H9 (cell line): ENCODE results near the gene IL15RA. TPM values are rescaled to one million over a fixed set of nuclear protein-coding genes. Genes with fewer than 3 reads are reported as not detected.

Experiments used
- DNase-seq: peaks from one replicate; pipeline ENCODE4 v3.0.0-alpha.2; 2017
- H2AFZ ChIP-seq: one replicate; pipeline ENCODE4 v1.6.1; 2013; ENCODE audit warnings: mild to moderate bottlenecking, low read length, control low read depth, moderate library complexity
- H2AK5ac ChIP-seq: 2 replicates; pipeline ENCODE4 v1.6.1; 2013; ENCODE audit warnings: low read length, control low read depth, mixed read lengths; ENCODE audit not compliant: insufficient read length
- H2BK120ac ChIP-seq: one replicate; pipeline ENCODE4 v1.6.1; 2013; ENCODE audit warnings: low read depth, mild to moderate bottlenecking, low read length, control low read depth, inconsistent platforms; ENCODE audit not compliant: poor library complexity, severe bottlenecking
- H2BK12ac ChIP-seq: 2 replicates; pipeline ENCODE4 v1.6.1; 2013; ENCODE audit warnings: low read length, control low read depth, mixed read lengths, low read depth; ENCODE audit not compliant: insufficient read length
- H2BK15ac ChIP-seq: 2 replicates; pipeline ENCODE4 v1.6.1; 2013; ENCODE audit warnings: low read depth, low read length, control low read depth
- H2BK20ac ChIP-seq: one replicate; pipeline ENCODE4 v1.6.1; 2013; ENCODE audit warnings: low read depth, mild to moderate bottlenecking, low read length, control low read depth, inconsistent platforms; ENCODE audit not compliant: poor library complexity, severe bottlenecking
- H2BK5ac ChIP-seq: 2 replicates; pipeline ENCODE4 v1.6.1; 2013; ENCODE audit warnings: low read length, control low read depth, mixed read lengths; ENCODE audit not compliant: insufficient read length
- H3K14ac ChIP-seq: 2 replicates; pipeline ENCODE4 v1.6.1; 2013; ENCODE audit warnings: low read length, control low read depth; ENCODE audit not compliant: insufficient read depth
- H3K18ac ChIP-seq: 2 replicates; pipeline ENCODE4 v1.6.1; 2013; ENCODE audit warnings: low read depth, mild to moderate bottlenecking, mixed read lengths, low read length, control low read depth; ENCODE audit not compliant: insufficient read length
- H3K23ac ChIP-seq: 2 replicates; pipeline ENCODE4 v1.6.1; 2013; ENCODE audit warnings: low read length, control low read depth, mixed read lengths, low read depth; ENCODE audit not compliant: insufficient read length
- H3K23me2 ChIP-seq: 2 replicates; pipeline ENCODE4 v1.6.1; 2013; ENCODE audit warnings: low read depth, mild to moderate bottlenecking, mixed read lengths, low read length, control low read depth; ENCODE audit not compliant: insufficient read length, poor library complexity, severe bottlenecking
- H3K27ac ChIP-seq: 2 replicates; pipeline ENCODE4 v1.5.1; 2013; ENCODE audit warnings: low read length, control low read depth, mixed read lengths, low read depth; ENCODE audit not compliant: insufficient read length
- H3K27me3 ChIP-seq: 2 replicates; pipeline ENCODE4 v1.6.1; 2013; ENCODE audit warnings: low read length, control low read depth, inconsistent platforms; ENCODE audit not compliant: insufficient read depth
- H3K4ac ChIP-seq: 2 replicates; pipeline ENCODE4 v1.6.1; 2013; ENCODE audit warnings: low read depth, mild to moderate bottlenecking, control low read depth, inconsistent platforms, low read length, moderate library complexity
- H3K4me1 ChIP-seq: 2 replicates; pipeline ENCODE4 v1.6.1; 2013; ENCODE audit warnings: low read length, control low read depth, inconsistent platforms; ENCODE audit not compliant: insufficient read depth
- H3K4me2 ChIP-seq: 2 replicates; pipeline ENCODE4 v1.6.1; 2013; ENCODE audit warnings: low read length, control low read depth, mixed read lengths; ENCODE audit not compliant: insufficient read length, insufficient read depth
- H3K56ac ChIP-seq: 2 replicates; pipeline ENCODE4 v1.6.1; 2013; ENCODE audit warnings: low read depth, mild to moderate bottlenecking, mixed read lengths, low read length, control low read depth; ENCODE audit not compliant: insufficient read length
- H3K79me1 ChIP-seq: 2 replicates; pipeline ENCODE4 v1.6.1; 2013; ENCODE audit warnings: low read depth, mild to moderate bottlenecking, moderate library complexity, low read length, control low read depth, inconsistent platforms; ENCODE audit not compliant: insufficient read depth, poor library complexity, severe bottlenecking
- H3K79me2 ChIP-seq: 2 replicates; pipeline ENCODE4 v1.6.1; 2013; ENCODE audit warnings: low read length, control low read depth, inconsistent platforms; ENCODE audit not compliant: insufficient read depth
- H3K9ac ChIP-seq: 2 replicates; pipeline ENCODE4 v1.6.1; 2013; ENCODE audit warnings: low read length, control low read depth, mixed read lengths; ENCODE audit not compliant: insufficient read length; ENCODE audit errors: extremely low read depth
- H3K9me3 ChIP-seq: one replicate; pipeline ENCODE4 v1.6.1; 2013; ENCODE audit warnings: low read depth, low read length, inconsistent platforms; ENCODE audit not compliant: control insufficient read depth
- H3T11ph ChIP-seq: one replicate; pipeline ENCODE4 v1.6.1; 2013; ENCODE audit warnings: mild to moderate bottlenecking, low read length, control low read depth, inconsistent platforms
- H4K20me1 ChIP-seq: one replicate; pipeline ENCODE4 v1.6.1; 2013; ENCODE audit not compliant: control insufficient read depth, insufficient read length, insufficient read depth
- H4K5ac ChIP-seq: 2 replicates; pipeline ENCODE4 v1.6.1; 2013; ENCODE audit warnings: low read depth, mild to moderate bottlenecking, mixed read lengths, low read length, control low read depth; ENCODE audit not compliant: insufficient read length
- H4K8ac ChIP-seq: replicated peaks from 2 replicates; pipeline ENCODE4 v1.6.1; 2013; ENCODE audit warnings: low read length, control low read depth, mixed read lengths, low read depth; ENCODE audit not compliant: insufficient read length
- H4K91ac ChIP-seq: 2 replicates; pipeline ENCODE4 v1.6.1; 2013; ENCODE audit warnings: low read depth, mild to moderate bottlenecking, moderate library complexity, mixed read lengths, low read length, control low read depth; ENCODE audit not compliant: insufficient read length
- H3K27ac Mint-ChIP-seq, 3 experiments: 2 replicates in 2 of 3; 3 replicates in 1 of 3; pipeline ENCODE4 v1.8.0; 2020 to 2021; ENCODE audit warnings: mixed read lengths in 3 of 3, mild to moderate bottlenecking in 1 of 3, moderate library complexity in 1 of 3
- H3K27me3 Mint-ChIP-seq: 2 replicates; pipeline ENCODE4 v1.8.0; 2021; ENCODE audit warnings: low read depth, mild to moderate bottlenecking, moderate library complexity, mixed read lengths
- H3K36me3 Mint-ChIP-seq, 3 experiments: 2 replicates in 2 of 3; 3 replicates in 1 of 3; pipeline ENCODE4 v1.8.0; 2020 to 2021; ENCODE audit warnings: low read depth in 3 of 3, mixed read lengths in 3 of 3; ENCODE audit not compliant: insufficient read depth in 1 of 3
- H3K4me1 Mint-ChIP-seq, 2 experiments: 2 replicates each; pipeline ENCODE4 v1.8.0; 2020; ENCODE audit warnings: mixed read lengths in 2 of 2
- H3K4me3 Mint-ChIP-seq, 2 experiments: 2 replicates in 1 of 2; 3 replicates in 1 of 2; pipeline ENCODE4 v1.8.0; 2020 to 2021; ENCODE audit warnings: mild to moderate bottlenecking in 2 of 2, mixed read lengths in 2 of 2, moderate library complexity in 1 of 2
- H3K9me3 Mint-ChIP-seq, 2 experiments: 2 replicates in 1 of 2; 3 replicates in 1 of 2; pipeline ENCODE4 v1.8.0; 2020; ENCODE audit warnings: mild to moderate bottlenecking in 2 of 2, mixed read lengths in 2 of 2, moderate library complexity in 1 of 2
- WGBS: extraction: QIAGEN DNeasy Blood & Tissue Kit; methylation state at CpG from one replicate; pipeline ENCODE4 v1.1.7; 2013; ENCODE audit warnings: missing lambda C conversion rate, low lambda C conversion rate, mixed read lengths; ENCODE audit not compliant: insufficient read length; ENCODE audit errors: extremely low coverage; 5-methylcytosine and 5-hydroxymethylcytosine counted together
- total RNA-seq: library from RNA; stranded (reverse); gene quantifications from 2 replicates; pipeline ENCODE4 v1.2.1, GENCODE V29; 2021
- TF ChIP-seq, protein P1 (sequence below): fragments of 200-600 bp; sonication (generic); conservative IDR thresholded peaks from 3 replicates; pipeline ENCODE4 v1.8.0; 2021; ENCODE audit warnings: antibody characterized with exemption, mild to moderate bottlenecking

IL15RA gene
- total RNA-seq, 1 experiment from 2014 or later, result 0.31 TPM

DNA sequence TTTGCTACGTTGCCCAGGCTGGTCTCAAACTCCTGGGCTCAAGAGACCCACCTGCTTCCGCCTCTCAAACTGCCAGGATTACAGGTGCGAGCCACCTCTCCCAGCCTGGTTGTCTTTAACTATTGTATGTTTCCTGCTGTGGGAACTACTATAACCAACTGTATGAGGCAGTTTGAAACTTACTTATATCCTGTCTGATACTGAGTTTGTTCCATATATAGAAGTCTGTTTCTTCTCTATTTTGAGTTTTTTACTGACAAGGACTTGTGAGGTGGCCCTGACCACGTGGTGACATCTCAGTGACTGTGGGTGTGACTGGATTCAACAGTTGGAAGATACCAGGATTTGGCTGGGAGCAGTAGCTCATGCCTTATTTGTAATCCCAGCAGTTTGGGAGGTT is 73.1 kb downstream of the IL15RA start:
- H2BK12ac ChIP-seq, result no peak overlapping the region
- no peak overlapping the region for H3K9ac ChIP-seq
- no peaks in the 10 kb centered on the region for H3K4me1 ChIP-seq
- no peaks in the 10 kb centered on the region for H3K79me1 ChIP-seq
- H2BK20ac ChIP-seq, result no peak overlapping the region
- no peak overlapping the region for H3K4me3 Mint-ChIP-seq
- H3T11ph ChIP-seq, result no peak overlapping the region
- H3K36me3 Mint-ChIP-seq, result peaks cover 17 to 46% (median 38%) of the 10 kb centered on the region in 3 experiments; a peak in 6 of 7 replicates
- H2AK5ac ChIP-seq, result no peak overlapping the region
- H3K4ac ChIP-seq, result no peak overlapping the region
- no peaks in the 10 kb centered on the region for H3K27me3 ChIP-seq
- no peak for DNase-seq
- no peaks in the 10 kb centered on the region for H3K9me3 Mint-ChIP-seq
- no peak overlapping the region for H2BK120ac ChIP-seq
- no peak overlapping the region for H3K4me2 ChIP-seq
- H3K27me3 Mint-ChIP-seq, result no peaks in the 10 kb centered on the region
- no peaks in the 10 kb centered on the region for H3K4me1 Mint-ChIP-seq
- H4K91ac ChIP-seq, result no peak overlapping the region
- H3K14ac ChIP-seq, result no peak overlapping the region
- no peaks in the 10 kb centered on the region for H3K23me2 ChIP-seq
- no peak overlapping the region; a peak in 1 of 7 replicates for H3K27ac Mint-ChIP-seq
- H2BK15ac ChIP-seq, result no peak overlapping the region
- H3K79me2 ChIP-seq, result no peaks in the 10 kb centered on the region; the same call in 1 of the 2 replicates
- H3K56ac ChIP-seq, result no peak overlapping the region
- H4K8ac ChIP-seq, result no peak overlapping the region
- no peak overlapping the region for H3K23ac ChIP-seq
- WGBS, result no CpG with 5 or more reads among the region's 4 CpGs
- H4K20me1 ChIP-seq, result no peaks in the 10 kb centered on the region
- no peak overlapping the region for H3K18ac ChIP-seq
- TF ChIP-seq, protein P1, sequence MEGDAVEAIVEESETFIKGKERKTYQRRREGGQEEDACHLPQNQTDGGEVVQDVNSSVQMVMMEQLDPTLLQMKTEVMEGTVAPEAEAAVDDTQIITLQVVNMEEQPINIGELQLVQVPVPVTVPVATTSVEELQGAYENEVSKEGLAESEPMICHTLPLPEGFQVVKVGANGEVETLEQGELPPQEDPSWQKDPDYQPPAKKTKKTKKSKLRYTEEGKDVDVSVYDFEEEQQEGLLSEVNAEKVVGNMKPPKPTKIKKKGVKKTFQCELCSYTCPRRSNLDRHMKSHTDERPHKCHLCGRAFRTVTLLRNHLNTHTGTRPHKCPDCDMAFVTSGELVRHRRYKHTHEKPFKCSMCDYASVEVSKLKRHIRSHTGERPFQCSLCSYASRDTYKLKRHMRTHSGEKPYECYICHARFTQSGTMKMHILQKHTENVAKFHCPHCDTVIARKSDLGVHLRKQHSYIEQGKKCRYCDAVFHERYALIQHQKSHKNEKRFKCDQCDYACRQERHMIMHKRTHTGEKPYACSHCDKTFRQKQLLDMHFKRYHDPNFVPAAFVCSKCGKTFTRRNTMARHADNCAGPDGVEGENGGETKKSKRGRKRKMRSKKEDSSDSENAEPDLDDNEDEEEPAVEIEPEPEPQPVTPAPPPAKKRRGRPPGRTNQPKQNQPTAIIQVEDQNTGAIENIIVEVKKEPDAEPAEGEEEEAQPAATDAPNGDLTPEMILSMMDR, result no peak
- H3K27ac ChIP-seq, result no peak overlapping the region
- H3K9me3 ChIP-seq, result no peaks in the 10 kb centered on the region
- H2BK5ac ChIP-seq, result no peak overlapping the region
- no peak overlapping the region for H4K5ac ChIP-seq
- no peak overlapping the region for H2AFZ ChIP-seq
